ENCODE measurements around the gene DOK6. TPM values are rescaled to one million over a fixed set of nuclear protein-coding genes. Genes with fewer than 3 reads are reported as not detected.

Gene DOK6
- total and polyA plus RNA-seq, 2 of the 13 experiments (the other 11 are each of a cell fraction or from before 2014, with no cell fraction given) = 17.0 to 17.2 TPM

DNA sequence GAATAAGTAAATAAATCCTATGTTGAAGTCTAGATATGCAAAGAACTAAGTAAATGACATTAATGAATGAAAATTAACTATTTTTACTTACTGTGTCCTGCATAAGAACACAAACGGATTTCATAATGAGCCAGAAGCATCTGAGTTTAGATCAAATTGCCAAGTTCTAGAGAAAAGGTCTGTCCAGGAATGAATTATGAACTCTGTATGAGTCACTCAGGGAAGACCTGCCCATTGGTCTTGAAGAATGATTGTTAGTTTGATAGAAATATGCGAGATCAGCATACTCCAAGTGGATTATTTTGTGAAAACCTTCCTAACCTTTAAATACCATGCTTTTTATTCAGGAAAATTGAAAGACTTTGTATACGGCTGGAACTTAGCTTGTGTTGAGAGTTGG is 189.5 kb downstream of the DOK6 start:
- 73% methylated on average over 3 of the region's 3 CpGs for WGBS (ENCODE audit: low lambda C conversion rate)
- Histone ChIP-seq H2AFZ (ENCODE audit: low read length) (no peak overlapping the region), H3K4me1 (ENCODE audit: insufficient read depth, low read length) (no peaks in the 10 kb centered on the region), H3K4me3 (replicated peaks in 1 of 3; ENCODE audit: insufficient read depth in 1 of 3, low read depth in 2 of 3, low read length in 3 of 3) (no peak overlapping the region), H3K27ac (ENCODE audit: extremely low read length, insufficient read depth, low read length) (no peak overlapping the region), H3K36me3 (replicated peaks in 1 of 2; ENCODE audit: control insufficient read depth in 1 of 2, insufficient read depth in 2 of 2, low read length in 2 of 2) (no peaks in the 10 kb centered on the region), H3K9ac (ENCODE audit: insufficient read depth, low read depth, low read length) (no peak overlapping the region), H3K4me2 (ENCODE audit: low read depth, low read length) (no peak overlapping the region), H3K79me2 (ENCODE audit: insufficient read depth, low read length) (no peaks in the 10 kb centered on the region), H4K20me1 (ENCODE audit: insufficient read depth, low read length) (no peaks in the 10 kb centered on the region), H3K9me3 (ENCODE audit: low read length) (peaks cover 3% of the 10 kb centered on the region; the same call in 1 of the 2 replicates), H3K27me3 (ENCODE audit: control insufficient read depth in 1 of 2, insufficient read depth in 2 of 2, low read length in 2 of 2) (no peaks in the 10 kb centered on the region)
- intact Hi-C loops (cut with micrococcal nuclease; ENCODE audit: unreplicated experiment) (no loop called here), in situ Hi-C loops (cut with HindIII; ENCODE audit: extremely low pct_ligation_motif_present, low pct_unique_long_range_greater_than_20kb) (no loop called here)
- ATAC-seq (no peak), DNase-seq (ENCODE audit: low spot score) (no peak), FAIRE-seq (no peak)
- CTCF ChIA-PET (ENCODE audit: low intra/inter-chr PET ratio, low total read pairs) = no interaction called here
- TF ChIP-seq ZKSCAN8 (CRISPR knock-in tag; IDR thresholded peaks at IDR 0.05; ENCODE audit: borderline replicate concordance) = no peak
- no peak for TF ChIP-seq SCMH1 (CRISPR knock-in tag; IDR thresholded peaks at IDR 0.05; ENCODE audit: borderline replicate concordance)
- no peak for TF ChIP-seq ZSCAN30 (CRISPR knock-in tag; IDR thresholded peaks at IDR 0.05)
- no peak for TF ChIP-seq ZNF501 (CRISPR knock-in tag; IDR thresholded peaks at IDR 0.05)
- TF ChIP-seq, protein P1, sequence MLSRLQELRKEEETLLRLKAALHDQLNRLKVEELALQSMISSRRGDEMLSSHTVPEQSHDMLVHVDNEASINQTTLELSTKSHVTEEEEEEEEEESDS (CRISPR knock-in tag; IDR thresholded peaks at IDR 0.05; ENCODE audit: borderline replicate concordance) = no peak
- TF ChIP-seq TBL1XR1 (IDR thresholded peaks at IDR 0.05; ENCODE audit: borderline replicate concordance, low read length, partially characterized antibody) = no peak
- TF ChIP-seq BRCA1 (CRISPR knock-in tag; IDR thresholded peaks at IDR 0.05) = no peak
- BruUV-seq (replicated peaks) = no TSS peak
- POLR2A ChIA-PET = no interaction called here

GRCh38 chr18:69596345-69596744 is 195.7 kb downstream of the DOK6 start:
- intact Hi-C loops (cut with micrococcal nuclease; ENCODE audit: unreplicated experiment) = no loop called here
- in situ Hi-C loops (cut with HindIII; ENCODE audit: extremely low pct_ligation_motif_present, low pct_unique_long_range_greater_than_20kb) = no loop called here
- no TSS peak for BruUV-seq (replicated peaks)

More at GRCh38 chr18:69596345-69596744, 195.7 kb downstream of the DOK6 start:
- peak; percentile 99 for TF ChIP-seq ZNF317 (CRISPR knock-in tag; IDR thresholded peaks at IDR 0.05)
- TF ChIP-seq ZNF768 (CRISPR knock-in tag; IDR thresholded peaks at IDR 0.05) = no peak
- 79% methylated on average over 4 of the region's 4 CpGs for WGBS (ENCODE audit: low lambda C conversion rate)
- H4K20me1 ChIP-seq (ENCODE audit: insufficient read depth, low read length) = no peaks in the 10 kb centered on the region
- H2AFZ ChIP-seq (ENCODE audit: low read length) = no peak overlapping the region
- no peak overlapping the region for H3K4me2 ChIP-seq (ENCODE audit: low read depth, low read length)
- no peaks in the 10 kb centered on the region for H3K79me2 ChIP-seq (ENCODE audit: insufficient read depth, low read length)
- FAIRE-seq = no peak
- no peak for DNase-seq (ENCODE audit: low spot score)
- no peak overlapping the region for H3K27ac ChIP-seq (ENCODE audit: extremely low read length, insufficient read depth, low read length)
- no peak overlapping the region for H3K4me3 ChIP-seq (replicated peaks in 1 of 3; ENCODE audit: insufficient read depth in 1 of 3, low read depth in 2 of 3, low read length in 3 of 3)
- ChIA-PET CTCF (ENCODE audit: low intra/inter-chr PET ratio, low total read pairs) (no interaction called here), POLR2A (no interaction called here)
- ATAC-seq = no peak
- 0 out of 5 replicates have a peak, but pooled peaks cover 0 to 7% of the 10 kb centered on the region in 2 experiments for H3K36me3 ChIP-seq (replicated peaks in 1 of 2; ENCODE audit: control insufficient read depth in 1 of 2, insufficient read depth in 2 of 2, low read length in 2 of 2)
- H3K27me3 ChIP-seq (ENCODE audit: control insufficient read depth in 1 of 2, insufficient read depth in 2 of 2, low read length in 2 of 2) = no peaks in the 10 kb centered on the region
- peaks cover 17% of the 10 kb centered on the region for H3K9me3 ChIP-seq (ENCODE audit: low read length)
- no peaks in the 10 kb centered on the region for H3K4me1 ChIP-seq (ENCODE audit: insufficient read depth, low read length)
- H3K9ac ChIP-seq (ENCODE audit: insufficient read depth, low read depth, low read length) = no peak overlapping the region
